H9 (cell line): ENCODE measurements around the gene STX16. TPM values are rescaled to one million over a fixed set of nuclear protein-coding genes. Genes with fewer than 3 reads are reported as not detected.

ENCODE experiments used
- DNase-seq: peaks from one replicate; pipeline ENCODE4 v3.0.0-alpha.2; 2017
- H2AFZ ChIP-seq: one replicate; pipeline ENCODE4 v1.6.1; 2013; ENCODE audit warnings: mild to moderate bottlenecking, low read length, control low read depth, moderate library complexity
- H2AK5ac ChIP-seq: 2 replicates; pipeline ENCODE4 v1.6.1; 2013; ENCODE audit warnings: low read length, control low read depth, mixed read lengths; ENCODE audit not compliant: insufficient read length
- H2BK120ac ChIP-seq: one replicate; pipeline ENCODE4 v1.6.1; 2013; ENCODE audit warnings: low read depth, mild to moderate bottlenecking, low read length, control low read depth, inconsistent platforms; ENCODE audit not compliant: poor library complexity, severe bottlenecking
- H2BK12ac ChIP-seq: 2 replicates; pipeline ENCODE4 v1.6.1; 2013; ENCODE audit warnings: low read length, control low read depth, mixed read lengths, low read depth; ENCODE audit not compliant: insufficient read length
- H2BK15ac ChIP-seq: 2 replicates; pipeline ENCODE4 v1.6.1; 2013; ENCODE audit warnings: low read depth, low read length, control low read depth
- H2BK20ac ChIP-seq: one replicate; pipeline ENCODE4 v1.6.1; 2013; ENCODE audit warnings: low read depth, mild to moderate bottlenecking, low read length, control low read depth, inconsistent platforms; ENCODE audit not compliant: poor library complexity, severe bottlenecking
- H2BK5ac ChIP-seq: 2 replicates; pipeline ENCODE4 v1.6.1; 2013; ENCODE audit warnings: low read length, control low read depth, mixed read lengths; ENCODE audit not compliant: insufficient read length
- H3K14ac ChIP-seq: 2 replicates; pipeline ENCODE4 v1.6.1; 2013; ENCODE audit warnings: low read length, control low read depth; ENCODE audit not compliant: insufficient read depth
- H3K18ac ChIP-seq: 2 replicates; pipeline ENCODE4 v1.6.1; 2013; ENCODE audit warnings: low read depth, mild to moderate bottlenecking, mixed read lengths, low read length, control low read depth; ENCODE audit not compliant: insufficient read length
- H3K23ac ChIP-seq: 2 replicates; pipeline ENCODE4 v1.6.1; 2013; ENCODE audit warnings: low read length, control low read depth, mixed read lengths, low read depth; ENCODE audit not compliant: insufficient read length
- H3K23me2 ChIP-seq: 2 replicates; pipeline ENCODE4 v1.6.1; 2013; ENCODE audit warnings: low read depth, mild to moderate bottlenecking, mixed read lengths, low read length, control low read depth; ENCODE audit not compliant: insufficient read length, poor library complexity, severe bottlenecking
- H3K27ac ChIP-seq: 2 replicates; pipeline ENCODE4 v1.5.1; 2013; ENCODE audit warnings: low read length, control low read depth, mixed read lengths, low read depth; ENCODE audit not compliant: insufficient read length
- H3K27me3 ChIP-seq: 2 replicates; pipeline ENCODE4 v1.6.1; 2013; ENCODE audit warnings: low read length, control low read depth, inconsistent platforms; ENCODE audit not compliant: insufficient read depth
- H3K4ac ChIP-seq: 2 replicates; pipeline ENCODE4 v1.6.1; 2013; ENCODE audit warnings: low read depth, mild to moderate bottlenecking, control low read depth, inconsistent platforms, low read length, moderate library complexity
- H3K4me1 ChIP-seq: 2 replicates; pipeline ENCODE4 v1.6.1; 2013; ENCODE audit warnings: low read length, control low read depth, inconsistent platforms; ENCODE audit not compliant: insufficient read depth
- H3K4me2 ChIP-seq: 2 replicates; pipeline ENCODE4 v1.6.1; 2013; ENCODE audit warnings: low read length, control low read depth, mixed read lengths; ENCODE audit not compliant: insufficient read length, insufficient read depth
- H3K56ac ChIP-seq: 2 replicates; pipeline ENCODE4 v1.6.1; 2013; ENCODE audit warnings: low read depth, mild to moderate bottlenecking, mixed read lengths, low read length, control low read depth; ENCODE audit not compliant: insufficient read length
- H3K79me1 ChIP-seq: 2 replicates; pipeline ENCODE4 v1.6.1; 2013; ENCODE audit warnings: low read depth, mild to moderate bottlenecking, moderate library complexity, low read length, control low read depth, inconsistent platforms; ENCODE audit not compliant: insufficient read depth, poor library complexity, severe bottlenecking
- H3K79me2 ChIP-seq: 2 replicates; pipeline ENCODE4 v1.6.1; 2013; ENCODE audit warnings: low read length, control low read depth, inconsistent platforms; ENCODE audit not compliant: insufficient read depth
- H3K9ac ChIP-seq: 2 replicates; pipeline ENCODE4 v1.6.1; 2013; ENCODE audit warnings: low read length, control low read depth, mixed read lengths; ENCODE audit not compliant: insufficient read length; ENCODE audit errors: extremely low read depth
- H3K9me3 ChIP-seq: one replicate; pipeline ENCODE4 v1.6.1; 2013; ENCODE audit warnings: low read depth, low read length, inconsistent platforms; ENCODE audit not compliant: control insufficient read depth
- H3T11ph ChIP-seq: one replicate; pipeline ENCODE4 v1.6.1; 2013; ENCODE audit warnings: mild to moderate bottlenecking, low read length, control low read depth, inconsistent platforms
- H4K20me1 ChIP-seq: one replicate; pipeline ENCODE4 v1.6.1; 2013; ENCODE audit not compliant: control insufficient read depth, insufficient read length, insufficient read depth
- H4K5ac ChIP-seq: 2 replicates; pipeline ENCODE4 v1.6.1; 2013; ENCODE audit warnings: low read depth, mild to moderate bottlenecking, mixed read lengths, low read length, control low read depth; ENCODE audit not compliant: insufficient read length
- H4K8ac ChIP-seq: replicated peaks from 2 replicates; pipeline ENCODE4 v1.6.1; 2013; ENCODE audit warnings: low read length, control low read depth, mixed read lengths, low read depth; ENCODE audit not compliant: insufficient read length
- H4K91ac ChIP-seq: 2 replicates; pipeline ENCODE4 v1.6.1; 2013; ENCODE audit warnings: low read depth, mild to moderate bottlenecking, moderate library complexity, mixed read lengths, low read length, control low read depth; ENCODE audit not compliant: insufficient read length
- H3K27ac Mint-ChIP-seq, 3 experiments: 2 replicates in 2 of 3; 3 replicates in 1 of 3; pipeline ENCODE4 v1.8.0; 2020 to 2021; ENCODE audit warnings: mixed read lengths in 3 of 3, mild to moderate bottlenecking in 1 of 3, moderate library complexity in 1 of 3
- H3K27me3 Mint-ChIP-seq: 2 replicates; pipeline ENCODE4 v1.8.0; 2021; ENCODE audit warnings: low read depth, mild to moderate bottlenecking, moderate library complexity, mixed read lengths
- H3K36me3 Mint-ChIP-seq, 3 experiments: 2 replicates in 2 of 3; 3 replicates in 1 of 3; pipeline ENCODE4 v1.8.0; 2020 to 2021; ENCODE audit warnings: low read depth in 3 of 3, mixed read lengths in 3 of 3; ENCODE audit not compliant: insufficient read depth in 1 of 3
- H3K4me1 Mint-ChIP-seq, 2 experiments: 2 replicates each; pipeline ENCODE4 v1.8.0; 2020; ENCODE audit warnings: mixed read lengths in 2 of 2
- H3K4me3 Mint-ChIP-seq, 2 experiments: 2 replicates in 1 of 2; 3 replicates in 1 of 2; pipeline ENCODE4 v1.8.0; 2020 to 2021; ENCODE audit warnings: mild to moderate bottlenecking in 2 of 2, mixed read lengths in 2 of 2, moderate library complexity in 1 of 2
- H3K9me3 Mint-ChIP-seq, 2 experiments: 2 replicates in 1 of 2; 3 replicates in 1 of 2; pipeline ENCODE4 v1.8.0; 2020; ENCODE audit warnings: mild to moderate bottlenecking in 2 of 2, mixed read lengths in 2 of 2, moderate library complexity in 1 of 2
- CTCF ChIP-seq: fragments of 200-600 bp; sonication (generic); conservative IDR thresholded peaks from 3 replicates; pipeline ENCODE4 v1.8.0; 2021; ENCODE audit warnings: antibody characterized with exemption, mild to moderate bottlenecking
- WGBS: extraction: QIAGEN DNeasy Blood & Tissue Kit; methylation state at CpG from one replicate; pipeline ENCODE4 v1.1.7; 2013; ENCODE audit warnings: missing lambda C conversion rate, low lambda C conversion rate, mixed read lengths; ENCODE audit not compliant: insufficient read length; ENCODE audit errors: extremely low coverage; 5-methylcytosine and 5-hydroxymethylcytosine counted together
- total RNA-seq: library from RNA; stranded (reverse); gene quantifications from 2 replicates; pipeline ENCODE4 v1.2.1, GENCODE V29; 2021

STX16 gene
- total RNA-seq, 1 experiment from 2014 or later, result 87.8 TPM

GRCh38 chr20:58619864-58620431, 31.1 kb upstream of the STX16 start:
- Mint-ChIP-seq H3K9me3 (peaks cover 10 to 40% of the 10 kb centered on the region in 2 experiments), H3K4me3 (0 out of 5 replicates have a peak overlapping the region, but pooled peaks of 1 of the 2 experiments have one; percentile 2), H3K27me3 (peaks cover 46% of the 10 kb centered on the region), H3K36me3 (peaks cover 4 to 32% (median 6%) of the 10 kb centered on the region in 3 experiments; a peak in 6 of 7 replicates), H3K27ac (no peak overlapping the region; a peak in 3 of 7 replicates), H3K4me1 (peaks cover 15 to 16% of the 10 kb centered on the region in 2 experiments)
- no peak overlapping the region for H3K4ac ChIP-seq
- DNase-seq, result peak; percentile 62
- no peak overlapping the region for H4K8ac ChIP-seq
- no peak overlapping the region for H3K23ac ChIP-seq
- H3K9me3 ChIP-seq, result peaks cover 15% of the 10 kb centered on the region
- no peak for TF ChIP-seq CTCF
- no peak overlapping the region for H3K9ac ChIP-seq
- H3K4me1 ChIP-seq, result no peaks in the 10 kb centered on the region
- no peak overlapping the region for H2AFZ ChIP-seq
- no peak overlapping the region for H2BK120ac ChIP-seq
- no peak overlapping the region for H3T11ph ChIP-seq
- H3K79me2 ChIP-seq, result no peaks in the 10 kb centered on the region
- H2BK20ac ChIP-seq, result no peak overlapping the region
- H3K56ac ChIP-seq, result no peak overlapping the region
- H4K91ac ChIP-seq, result no peak overlapping the region
- H2BK5ac ChIP-seq, result no peak overlapping the region
- WGBS, result no CpG with 5 or more reads among the region's 11 CpGs
- H3K14ac ChIP-seq, result no peak overlapping the region
- no peaks in the 10 kb centered on the region; the same call in 1 of the 2 replicates for H3K27me3 ChIP-seq
- H4K20me1 ChIP-seq, result no peaks in the 10 kb centered on the region
- no peaks in the 10 kb centered on the region for H3K79me1 ChIP-seq
- H4K5ac ChIP-seq, result no peak overlapping the region
- no peak overlapping the region for H2BK12ac ChIP-seq
- no peaks in the 10 kb centered on the region for H3K23me2 ChIP-seq
- no peak overlapping the region for H2BK15ac ChIP-seq
- no peak overlapping the region for H3K27ac ChIP-seq
- no peak overlapping the region for H3K18ac ChIP-seq
- no peak overlapping the region for H2AK5ac ChIP-seq
- H3K4me2 ChIP-seq, result no peak overlapping the region
